GM10847 (cell line): Measurements from ENCODE around the gene SLAMF1.

Source experiments
- POLR2A ChIP-seq: IDR thresholded peaks from 2 replicates; pipeline ENCODE4 v1.6.1; 2011; ENCODE audit not compliant: insufficient read length; ENCODE audit errors: extremely low read depth

SLAMF1 gene

GRCh38 chr1:160651433-160652064 is 4.7 kb upstream of the SLAMF1 start:
- TF ChIP-seq POLR2A, result no peak

GRCh38 chr1:160647329-160647720 is 481 bp upstream of the SLAMF1 start:
- TF ChIP-seq POLR2A, result no peak

- TF ChIP-seq POLR2A, result no peak
These were observed 664 bp downstream of the SLAMF1 start for GRCh38 chr1:160646180-160646579.

GRCh38 chr1:160645386-160646130 is 1.3 kb downstream of the SLAMF1 start:
- TF ChIP-seq POLR2A, result no peak

DNA sequence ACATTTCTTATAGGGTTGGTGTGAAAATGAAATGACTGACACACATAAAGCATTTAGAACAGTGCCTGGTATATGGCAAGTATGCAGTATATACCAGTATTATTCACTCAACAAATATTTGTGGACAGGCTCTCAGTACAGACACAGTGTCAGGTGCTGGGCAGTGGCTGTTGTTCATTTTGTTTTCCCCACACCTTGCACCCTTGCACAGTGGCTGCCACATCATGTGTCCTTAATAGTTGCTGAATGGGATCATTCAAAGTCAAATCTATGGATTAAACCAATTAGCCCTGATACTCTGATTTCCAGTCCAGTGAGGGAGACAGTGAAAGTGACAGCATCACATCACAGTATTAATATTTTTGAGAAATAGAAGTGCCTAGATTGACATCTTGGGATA is 2.4 kb downstream of the SLAMF1 start:
- no peak for TF ChIP-seq POLR2A

DNA sequence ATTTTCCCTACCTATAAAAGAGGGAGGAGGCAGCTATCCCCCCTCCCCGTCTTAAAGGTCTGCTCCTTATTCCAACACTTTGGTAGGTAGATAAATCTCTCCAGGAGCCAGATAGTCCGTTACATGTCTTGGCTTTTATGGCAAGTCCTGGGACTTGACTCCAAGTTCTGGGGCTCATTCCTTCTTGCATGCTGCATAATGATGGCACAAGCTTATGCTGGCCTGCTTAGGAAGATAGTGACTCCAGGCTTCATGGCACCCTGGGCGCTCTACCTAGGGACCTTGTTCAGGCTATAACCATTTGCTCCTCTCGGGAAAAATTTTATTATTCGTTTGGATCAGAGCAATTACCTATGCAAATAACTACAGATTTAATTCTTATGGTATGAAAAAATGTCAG is 3.7 kb downstream of the SLAMF1 start:
- no peak for TF ChIP-seq POLR2A

GRCh38 chr1:160642281-160642644 is 4.6 kb downstream of the SLAMF1 start:
- TF ChIP-seq POLR2A, result no peak

GRCh38 chr1:160641323-160642280 is 5.2 kb downstream of the SLAMF1 start:
- peak; percentile 17 for TF ChIP-seq POLR2A

DNA sequence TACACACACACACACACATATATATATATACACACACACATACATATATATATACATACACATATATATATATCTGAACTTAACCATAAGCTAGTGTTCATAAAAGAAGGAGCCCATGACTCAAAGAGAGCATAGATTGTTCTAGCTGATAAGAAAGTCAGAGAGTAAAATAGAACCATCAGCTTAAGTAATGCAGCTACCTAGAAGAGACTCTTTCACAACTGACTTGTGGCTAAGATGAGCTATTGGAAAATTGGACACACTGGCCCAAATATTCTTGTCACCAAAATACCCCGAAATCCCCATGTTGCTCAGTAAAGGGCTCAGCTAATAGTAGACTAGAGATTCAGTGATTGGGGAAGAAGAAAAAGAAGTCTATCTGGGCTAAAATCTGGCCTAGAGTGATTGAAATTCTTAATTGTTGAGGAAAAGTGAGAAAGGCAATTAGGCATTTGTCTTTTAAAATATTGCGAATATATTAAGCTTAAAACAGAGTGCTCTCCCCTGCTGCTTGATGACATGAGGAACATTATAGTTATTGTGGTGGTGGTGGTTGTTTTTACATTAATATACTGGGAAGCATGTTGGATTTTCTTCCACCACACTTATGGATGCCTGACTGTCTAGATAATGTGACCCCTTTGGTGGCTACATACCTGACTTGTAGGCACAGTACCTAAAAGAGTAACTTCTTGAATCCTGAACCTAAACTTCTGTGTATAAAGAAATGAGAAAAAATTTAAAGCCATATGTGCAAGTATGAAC is 6.3 kb downstream of the SLAMF1 start:
- TF ChIP-seq POLR2A, result no peak

DNA sequence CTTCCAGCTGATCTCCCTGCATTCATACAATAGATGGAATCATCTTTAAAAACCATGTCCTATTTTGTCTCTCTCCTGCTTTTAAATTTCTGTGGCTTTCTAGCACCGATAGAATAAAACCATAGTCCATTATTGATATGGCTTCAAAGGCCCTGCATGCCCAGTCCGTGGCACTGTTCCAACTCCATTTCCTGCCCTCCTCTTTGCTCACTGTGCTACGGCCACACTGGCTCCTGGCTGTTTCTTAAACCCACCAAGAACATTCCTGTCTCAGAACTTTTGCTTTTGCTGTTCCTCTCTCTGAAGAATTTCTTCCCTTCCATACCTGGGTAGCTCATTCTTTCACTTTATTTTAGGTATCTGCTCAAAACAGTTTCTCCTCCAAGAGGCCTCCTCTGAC is 7.2 kb downstream of the SLAMF1 start:
- TF ChIP-seq POLR2A, result no peak

GRCh38 chr1:160638926-160639325 is 7.9 kb downstream of the SLAMF1 start:
- no peak for TF ChIP-seq POLR2A

GRCh38 chr1:160638540-160638857 is 8.3 kb downstream of the SLAMF1 start:
- TF ChIP-seq POLR2A, result no peak

DNA sequence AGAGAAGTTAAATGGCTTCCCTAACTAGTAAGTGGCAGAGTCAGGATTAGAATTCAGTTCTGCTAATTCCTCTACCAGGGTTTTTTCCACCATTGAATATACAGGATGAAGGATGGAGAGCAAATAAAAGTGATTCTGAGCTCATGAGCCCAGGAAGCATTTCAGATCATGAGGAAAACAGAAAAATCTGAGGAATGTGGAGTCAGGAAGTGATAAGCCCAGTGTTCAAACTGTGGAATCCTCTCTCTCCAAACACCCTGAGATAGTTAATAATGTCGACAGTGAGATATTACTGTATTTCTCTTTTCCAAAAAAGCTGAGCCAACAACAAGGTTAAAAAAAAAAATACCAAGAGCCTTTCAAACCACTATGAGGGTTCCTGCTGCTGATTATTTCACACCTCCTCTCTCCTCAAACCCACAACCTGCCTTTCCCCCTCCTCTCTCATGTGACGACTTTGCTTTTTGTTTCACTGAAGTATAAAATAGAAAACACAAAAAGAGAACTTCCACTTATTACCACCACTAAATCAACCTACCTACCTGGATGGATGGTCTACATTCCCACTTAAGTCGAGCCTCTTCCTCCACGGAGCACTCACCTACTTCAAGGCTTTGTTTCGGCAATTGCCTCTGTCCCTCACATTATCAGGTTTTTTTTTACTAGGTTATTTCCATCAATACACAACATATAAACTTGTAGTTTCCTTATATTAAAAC is 8.9 kb downstream of the SLAMF1 start:
- TF ChIP-seq POLR2A, result no peak

GRCh38 chr1:160637065-160637464 is 9.8 kb downstream of the SLAMF1 start:
- TF ChIP-seq POLR2A, result no peak

- TF ChIP-seq POLR2A, result no peak
These were observed 10.3 kb downstream of the SLAMF1 start for GRCh38 chr1:160636547-160636946.
